H1 (cell line): ENCODE data around the gene STX18. TPM values are rescaled to one million over a fixed set of nuclear protein-coding genes. Genes with fewer than 3 reads are reported as not detected.

ENCODE experiments used
- CTCF ChIA-PET: fragments of 300-600 bp; sonication (Branson Sonifier 250); formaldehyde crosslinking; loops from one replicate; lab custom pipeline; 2021; ENCODE audit not compliant: partially characterized antibody; lab: Charles Lee
- POLR2A ChIA-PET: fragments of 300-600 bp; sonication (Branson Sonifier 250); formaldehyde crosslinking; loops from one replicate; lab custom pipeline; 2021; ENCODE audit warnings: inconsistent platforms; ENCODE audit not compliant: partially characterized antibody; lab: Charles Lee
- DNase-seq, 2 experiments: peaks; one replicate each; pipeline versions ENCODE4 v3.0.0 to v3.0.0-alpha.2; 2010 to 2022; ENCODE audit warnings: low spot score in 2 of 2, low read depth in 1 of 2, mixed read lengths in 1 of 2
- FAIRE-seq: peaks from 2 replicates; lab custom pipeline; 2011; peaks lifted over from hg19 to GRCh38; lab: Jason Lieb, UNC
- H2AFZ ChIP-seq: 2 replicates; pipeline ENCODE4 v1.8.1; 2012; ENCODE audit warnings: low read length, inconsistent platforms
- H2AK5ac ChIP-seq: 2 replicates; pipeline ENCODE4 v1.6.1; 2013; ENCODE audit warnings: low read depth, low read length
- H2BK120ac ChIP-seq: replicated peaks from 2 replicates; pipeline ENCODE3; 2013; ENCODE audit warnings: low read depth, low read length, inconsistent platforms
- H2BK12ac ChIP-seq: 2 replicates; pipeline ENCODE4 v1.6.1; 2013; ENCODE audit warnings: low read depth, low read length
- H2BK15ac ChIP-seq: 2 replicates; pipeline ENCODE4 v1.6.1; 2013; ENCODE audit warnings: low read length
- H2BK20ac ChIP-seq: 2 replicates; pipeline ENCODE4 v1.6.1; 2013; ENCODE audit warnings: low read length
- H2BK5ac ChIP-seq: 2 replicates; pipeline ENCODE4 v1.6.1; 2013; ENCODE audit warnings: low read depth, low read length
- H3K14ac ChIP-seq: 2 replicates; pipeline ENCODE4 v1.6.1; 2013; ENCODE audit warnings: inconsistent platforms; ENCODE audit not compliant: insufficient read length
- H3K18ac ChIP-seq: 2 replicates; pipeline ENCODE4 v1.6.1; 2013; ENCODE audit warnings: low read length; ENCODE audit errors: extremely low read depth
- H3K23ac ChIP-seq: 2 replicates; pipeline ENCODE4 v1.6.1; 2013; ENCODE audit warnings: inconsistent platforms; ENCODE audit not compliant: insufficient read length
- H3K23me2 ChIP-seq: 2 replicates; pipeline ENCODE4 v1.6.1; 2013; ENCODE audit warnings: low read depth, low read length
- H3K27ac ChIP-seq: 2 replicates; pipeline ENCODE4 v1.6.1; 2011; ENCODE audit warnings: low read depth, low read length, inconsistent platforms
- H3K27me3 ChIP-seq, 4 experiments: replicated peaks in 1 of 4; 1 replicate in 1 of 4; 2 replicates in 3 of 4; pipeline versions ENCODE4 v1.6.1 to v1.8.1; 2011 to 2013; ENCODE audit warnings: low read length in 3 of 4, mild to moderate bottlenecking in 3 of 4, inconsistent platforms in 2 of 4, mixed read lengths in 2 of 4, moderate library complexity in 1 of 4; ENCODE audit not compliant: control insufficient read depth in 3 of 4, insufficient read depth in 3 of 4; ENCODE audit errors: extremely low read depth in 1 of 4
- H3K36me3 ChIP-seq, 4 experiments: 2 replicates each; pipeline versions ENCODE4 v1.6.1 to v1.8.1; 2011 to 2013; ENCODE audit warnings: mild to moderate bottlenecking in 4 of 4, low read length in 3 of 4, moderate library complexity in 2 of 4, control low read depth in 1 of 4, inconsistent platforms in 1 of 4; ENCODE audit not compliant: insufficient read depth in 4 of 4, control insufficient read depth in 2 of 4
- H3K4ac ChIP-seq: replicated peaks from 2 replicates; pipeline ENCODE3; 2013; ENCODE audit warnings: low read length, low read depth, mixed read lengths, inconsistent platforms; ENCODE audit not compliant: insufficient read length
- H3K4me1 ChIP-seq, 4 experiments: replicated peaks in 1 of 4; 1 replicate in 1 of 4; 2 replicates in 3 of 4; pipeline versions ENCODE4 v1.6.1 to v1.8.1; 2011 to 2013; ENCODE audit warnings: low read length in 3 of 4, inconsistent platforms in 2 of 4, mixed read lengths in 1 of 4; ENCODE audit not compliant: insufficient read depth in 4 of 4, control insufficient read depth in 3 of 4
- H3K4me2 ChIP-seq, 2 experiments: 2 replicates each; pipeline versions ENCODE4 v1.6.1 to v1.8.1; 2011 to 2013; ENCODE audit warnings: low read depth in 2 of 2, low read length in 2 of 2, control low read depth in 1 of 2, inconsistent platforms in 1 of 2, mild to moderate bottlenecking in 1 of 2; ENCODE audit not compliant: insufficient read depth in 1 of 2
- H3K4me3 ChIP-seq, 4 experiments: fragments of 200-600, 300-600 bp in 1 of 4; sonication (generic), shearing (Covaris generic), sonication (Bioruptor Twin) in 1 of 4; 2 replicates each; pipeline versions ENCODE4 v1.5.1 to v1.8.1; 2011 to 2016; ENCODE audit warnings: low read length in 4 of 4, low read depth in 3 of 4, control low read depth in 2 of 4, inconsistent platforms in 2 of 4, mild to moderate bottlenecking in 2 of 4, mixed read lengths in 1 of 4, moderate library complexity in 1 of 4; ENCODE audit not compliant: insufficient read depth in 2 of 4; ENCODE audit errors: extremely low read depth in 1 of 4
- H3K56ac ChIP-seq: replicated peaks from 2 replicates; pipeline ENCODE3; 2013; ENCODE audit warnings: low read depth, mild to moderate bottlenecking, mixed read lengths, low read length, inconsistent platforms; ENCODE audit not compliant: insufficient read length
- H3K79me1 ChIP-seq: 2 replicates; pipeline ENCODE4 v1.6.1; 2013; ENCODE audit warnings: low read depth, low read length, control low read depth
- H3K79me2 ChIP-seq, 2 experiments: 2 replicates each; pipeline versions ENCODE4 v1.6.1 to v1.8.1; 2012 to 2013; ENCODE audit warnings: low read length in 2 of 2, mild to moderate bottlenecking in 2 of 2, inconsistent platforms in 1 of 2; ENCODE audit not compliant: insufficient read depth in 2 of 2, control insufficient read depth in 1 of 2
- H3K9ac ChIP-seq, 4 experiments: replicated peaks in 1 of 4; 1 replicate in 1 of 4; 2 replicates in 3 of 4; pipeline versions ENCODE4 v1.6.1 to v1.8.1; 2011 to 2013; ENCODE audit warnings: low read depth in 3 of 4, low read length in 3 of 4, control low read depth in 2 of 4, mild to moderate bottlenecking in 2 of 4, moderate library complexity in 2 of 4, inconsistent platforms in 1 of 4; ENCODE audit errors: extremely low read depth in 1 of 4
- H3K9me3 ChIP-seq, 2 experiments: 2 replicates each; pipeline versions ENCODE4 v1.6.1 to v1.8.1; 2012 to 2013; ENCODE audit warnings: mild to moderate bottlenecking in 2 of 2, moderate library complexity in 2 of 2, control low read depth in 1 of 2, inconsistent platforms in 1 of 2, low read depth in 1 of 2, low read length in 1 of 2, mixed read lengths in 1 of 2; ENCODE audit not compliant: insufficient read depth in 2 of 2
- H4K20me1 ChIP-seq, 2 experiments: replicated peaks in 1 of 2; 2 replicates each; pipeline versions ENCODE3 to v1.8.1; 2011 to 2013; ENCODE audit warnings: inconsistent platforms in 2 of 2, low read length in 2 of 2, mild to moderate bottlenecking in 1 of 2; ENCODE audit not compliant: insufficient read depth in 2 of 2, control insufficient read depth in 1 of 2
- H4K5ac ChIP-seq: 2 replicates; pipeline ENCODE4 v1.6.1; 2013; ENCODE audit warnings: low read length, low read depth, mixed read lengths, inconsistent platforms; ENCODE audit not compliant: insufficient read length
- H4K8ac ChIP-seq: 2 replicates; pipeline ENCODE4 v1.8.0; 2013; ENCODE audit warnings: mild to moderate bottlenecking, moderate library complexity, low read length, inconsistent platforms; ENCODE audit not compliant: insufficient read depth; ENCODE audit errors: extremely low read depth
- H4K91ac ChIP-seq: replicated peaks from 2 replicates; pipeline ENCODE3; 2013; ENCODE audit warnings: low read length, mixed read lengths, inconsistent platforms; ENCODE audit not compliant: insufficient read length
- BCL11A ChIP-seq, 2 experiments: IDR thresholded peaks; one replicate each; pipeline ENCODE4 v1.6.1; 2011; ENCODE audit warnings: low read depth in 2 of 2, low read length in 2 of 2, mild to moderate bottlenecking in 2 of 2
- HDAC6 ChIP-seq: IDR thresholded peaks from one replicate; pipeline ENCODE4 v1.7.1; 2012; ENCODE audit warnings: low read depth, mild to moderate bottlenecking, inconsistent platforms, low read length, moderate library complexity
- WGBS, 2 experiments: shearing (Covaris generic) in 1 of 2; methylation state at CpG; one replicate each; pipeline versions ENCODE4 v1.1.6 to v1.1.7; 2013 to 2015; ENCODE audit warnings: low lambda C conversion rate in 2 of 2, mixed read lengths in 2 of 2, inconsistent platforms in 1 of 2, low coverage in 1 of 2, missing lambda C conversion rate in 1 of 2; ENCODE audit not compliant: insufficient replicate concordance in 2 of 2, insufficient coverage in 1 of 2, insufficient read length in 1 of 2; ENCODE audit errors: extremely low coverage in 1 of 2, missing lambda C conversion rate in 1 of 2; 5-methylcytosine and 5-hydroxymethylcytosine counted together
- polyA plus RNA-seq, 7 experiments: library from polyadenylated mRNA; depleted of rRNA in 3 of 7; stranded (reverse) in 5 of 7; unstranded in 2 of 7; fragments of >200 nt in 5 of 7; fragments of 200-250 nt in 2 of 7; gene quantifications; 1 replicate in 5 of 7; 2 replicates in 1 of 7; 4 replicates in 1 of 7; pipeline versions ENCODE4 v1.2.1 to v1.2.3, GENCODE V29; 2011 to 2013; ENCODE audit warnings: missing spikeins in 2 of 7, mixed read lengths in 2 of 7
- total RNA-seq: library from RNA; stranded (reverse); fragmentation: NEBNext Ultra II Directional; extraction: Animal tissue kit (Norgen Biotek cat#: 25700); gene quantifications from 2 replicates; pipeline ENCODE4 v1.2.1, GENCODE V29; 2021
- TF ChIP-seq, protein P1 (sequence below), 3 experiments: IDR thresholded peaks; 1 replicate in 2 of 3; 2 replicates in 1 of 3; pipeline versions ENCODE4 v1.5.1 to v1.6.1; 2011; ENCODE audit warnings: low read length in 3 of 3, mild to moderate bottlenecking in 3 of 3, inconsistent platforms in 2 of 3, low read depth in 1 of 3, moderate library complexity in 1 of 3; ENCODE audit not compliant: insufficient read depth in 1 of 3; ENCODE audit errors: control extremely low read depth in 1 of 3

Gene STX18
- total and polyA plus RNA-seq, 2 of the 8 experiments (the other 6 are each of a cell fraction or from before 2014, with no cell fraction given) = 14.6 to 18.3 TPM

DNA sequence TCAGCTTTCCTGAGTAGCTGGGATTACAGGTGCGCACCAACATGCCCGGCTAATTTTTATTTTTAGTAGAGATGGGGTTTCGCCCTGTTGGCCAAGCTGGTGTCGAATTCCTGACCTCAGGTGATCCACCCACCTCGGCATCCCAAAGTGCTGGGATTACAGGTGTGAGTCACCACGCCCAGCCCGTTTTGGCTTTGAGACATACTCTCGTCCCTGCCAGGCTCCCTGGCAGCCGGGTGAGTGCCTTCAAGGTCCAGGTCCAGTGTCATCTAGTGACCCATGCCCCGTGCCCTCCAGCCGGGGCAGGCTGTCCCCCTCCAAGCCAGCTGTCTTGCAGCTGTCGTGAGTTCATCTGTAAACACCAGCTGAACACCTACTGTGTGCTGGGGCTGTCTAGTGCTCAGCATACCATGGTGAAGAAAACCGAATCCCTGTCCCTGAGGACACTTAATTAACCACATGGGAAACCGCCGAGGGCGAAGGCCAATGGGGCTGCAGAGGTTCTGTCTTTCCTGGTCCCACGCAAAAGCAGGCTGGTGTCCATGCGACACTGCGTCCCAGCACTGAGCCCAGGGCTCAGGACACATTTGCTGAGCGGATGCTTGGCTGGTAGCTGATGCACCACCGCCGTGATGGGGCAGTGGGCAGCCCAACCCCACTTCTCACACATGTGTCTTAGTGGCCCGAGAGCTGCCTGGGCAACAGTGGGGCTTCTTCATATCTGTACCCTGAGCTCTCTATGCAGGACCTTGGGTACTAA is 133.1 kb downstream of the STX18 start:
- no peaks in the 10 kb centered on the region for H3K79me1 ChIP-seq
- TF ChIP-seq, protein P1, sequence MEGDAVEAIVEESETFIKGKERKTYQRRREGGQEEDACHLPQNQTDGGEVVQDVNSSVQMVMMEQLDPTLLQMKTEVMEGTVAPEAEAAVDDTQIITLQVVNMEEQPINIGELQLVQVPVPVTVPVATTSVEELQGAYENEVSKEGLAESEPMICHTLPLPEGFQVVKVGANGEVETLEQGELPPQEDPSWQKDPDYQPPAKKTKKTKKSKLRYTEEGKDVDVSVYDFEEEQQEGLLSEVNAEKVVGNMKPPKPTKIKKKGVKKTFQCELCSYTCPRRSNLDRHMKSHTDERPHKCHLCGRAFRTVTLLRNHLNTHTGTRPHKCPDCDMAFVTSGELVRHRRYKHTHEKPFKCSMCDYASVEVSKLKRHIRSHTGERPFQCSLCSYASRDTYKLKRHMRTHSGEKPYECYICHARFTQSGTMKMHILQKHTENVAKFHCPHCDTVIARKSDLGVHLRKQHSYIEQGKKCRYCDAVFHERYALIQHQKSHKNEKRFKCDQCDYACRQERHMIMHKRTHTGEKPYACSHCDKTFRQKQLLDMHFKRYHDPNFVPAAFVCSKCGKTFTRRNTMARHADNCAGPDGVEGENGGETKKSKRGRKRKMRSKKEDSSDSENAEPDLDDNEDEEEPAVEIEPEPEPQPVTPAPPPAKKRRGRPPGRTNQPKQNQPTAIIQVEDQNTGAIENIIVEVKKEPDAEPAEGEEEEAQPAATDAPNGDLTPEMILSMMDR (IDR thresholded peaks at IDR 0.05; ENCODE audit: control extremely low read depth in 1 of 3, insufficient read depth in 1 of 3, low read depth in 1 of 3, low read length in 3 of 3) = no peak
- TF ChIP-seq HDAC6 = no peak
- no peak for TF ChIP-seq BCL11A (IDR thresholded peaks at IDR 0.05; ENCODE audit: low read depth in 2 of 2, low read length in 2 of 2)
- TF ChIP-seq, all 59 proteins: peak for 0
- H3K79me2 ChIP-seq = no peaks in the 10 kb centered on the region
- peaks cover 0 to 5% of the 10 kb centered on the region in 2 experiments for H4K20me1 ChIP-seq
- no peak overlapping the region for H3K56ac ChIP-seq
- no peak overlapping the region for H2BK15ac ChIP-seq
- no peak overlapping the region for H3K23ac ChIP-seq
- no peaks in the 10 kb centered on the region for H3K23me2 ChIP-seq
- WGBS, 2 experiments = 90% methylated on average over 23 of the region's 23 CpGs; no CpG with 5 or more reads in 1 of the 2 experiments
- CTCF ChIA-PET = interaction anchor here (0.9 to 2.5 kb wide), 6 partner anchors 9 to 52 kb away, joined by 3 to 13 read pairs (median 4); no protein-coding TSS in a partner anchor
- no peak overlapping the region for H3K14ac ChIP-seq
- no peaks in the 10 kb centered on the region for H3K9me3 ChIP-seq
- H3K36me3 ChIP-seq = peaks cover 0 to 5% (median 1%) of the 10 kb centered on the region in 4 experiments; a peak in 1 of 8 replicates
- no peak overlapping the region for H3K18ac ChIP-seq
- no peak overlapping the region for H3K4me2 ChIP-seq
- H2AFZ ChIP-seq = no peak overlapping the region
- 0 out of 2 replicates have a peak overlapping the region, but pooled peaks have one; percentile 24 for H2AK5ac ChIP-seq
- H4K91ac ChIP-seq = no peak overlapping the region
- H3K9ac ChIP-seq = no peak overlapping the region
- DNase-seq = no peak
- no peak for FAIRE-seq
- POLR2A ChIA-PET = interaction anchor here (1.2 kb wide), 1 partner anchor 14 kb away, joined by 3 read pairs; no protein-coding TSS in a partner anchor
- no peak overlapping the region for H2BK5ac ChIP-seq
- H4K8ac ChIP-seq = 0 out of 2 replicates have a peak overlapping the region, but pooled peaks have one; percentile 22
- no peak overlapping the region for H3K4ac ChIP-seq
- no peak overlapping the region for H3K27ac ChIP-seq
- no peak overlapping the region for H2BK20ac ChIP-seq
- H2BK12ac ChIP-seq = no peak overlapping the region
- H2BK120ac ChIP-seq = no peak overlapping the region
- no peaks in the 10 kb centered on the region for H3K27me3 ChIP-seq
- H3K4me3 ChIP-seq = no peak overlapping the region
- no peak overlapping the region for H4K5ac ChIP-seq
- no peaks in the 10 kb centered on the region; a peak in 2 of 7 replicates for H3K4me1 ChIP-seq
